ENCODE data around the gene ASXL3. TPM values are rescaled to one million over a fixed set of nuclear protein-coding genes. Genes with fewer than 3 reads are reported as not detected.

ASXL3 gene
- total and polyA plus RNA-seq, 4 donors: 0.19 to 1.3 (median 0.39) TPM

- Histone ChIP-seq H3K9me3 (ENCODE audit: control insufficient read depth in 4 of 4, low read length in 3 of 4) (no peaks in the 10 kb centered on the region), H3K4me1 (ENCODE audit: control insufficient read depth in 4 of 4, insufficient read depth in 4 of 4, low read length in 3 of 4) (no peaks in the 10 kb centered on the region), H3K27me3 (ENCODE audit: control insufficient read depth in 4 of 4, insufficient read depth in 4 of 4, low read length in 3 of 4) (no peaks in the 10 kb centered on the region), H3K36me3 (ENCODE audit: control insufficient read depth in 4 of 4, insufficient read depth in 3 of 4, low read depth in 1 of 4, low read length in 3 of 4) (no peaks in the 10 kb centered on the region), H3K9ac (ENCODE audit: low read depth in 1 of 2, low read length in 2 of 2) (no peak overlapping the region), H3K4me3 (ENCODE audit: low read depth in 1 of 3, low read length in 3 of 3) (no peak overlapping the region), H3K27ac (ENCODE audit: low read depth in 1 of 2, low read length in 2 of 2) (no peak overlapping the region)
- no peak for DNase-seq (ENCODE audit: low spot score)
- TF ChIP-seq, protein P1, sequence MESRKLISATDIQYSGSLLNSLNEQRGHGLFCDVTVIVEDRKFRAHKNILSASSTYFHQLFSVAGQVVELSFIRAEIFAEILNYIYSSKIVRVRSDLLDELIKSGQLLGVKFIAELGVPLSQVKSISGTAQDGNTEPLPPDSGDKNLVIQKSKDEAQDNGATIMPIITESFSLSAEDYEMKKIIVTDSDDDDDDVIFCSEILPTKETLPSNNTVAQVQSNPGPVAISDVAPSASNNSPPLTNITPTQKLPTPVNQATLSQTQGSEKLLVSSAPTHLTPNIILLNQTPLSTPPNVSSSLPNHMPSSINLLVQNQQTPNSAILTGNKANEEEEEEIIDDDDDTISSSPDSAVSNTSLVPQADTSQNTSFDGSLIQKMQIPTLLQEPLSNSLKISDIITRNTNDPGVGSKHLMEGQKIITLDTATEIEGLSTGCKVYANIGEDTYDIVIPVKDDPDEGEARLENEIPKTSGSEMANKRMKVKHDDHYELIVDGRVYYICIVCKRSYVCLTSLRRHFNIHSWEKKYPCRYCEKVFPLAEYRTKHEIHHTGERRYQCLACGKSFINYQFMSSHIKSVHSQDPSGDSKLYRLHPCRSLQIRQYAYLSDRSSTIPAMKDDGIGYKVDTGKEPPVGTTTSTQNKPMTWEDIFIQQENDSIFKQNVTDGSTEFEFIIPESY (IDR thresholded peaks at IDR 0.05): no peak
- TF ChIP-seq HNF4G (IDR thresholded peaks at IDR 0.05): no peak
- no peak for TF ChIP-seq RXRA (IDR thresholded peaks at IDR 0.05)
- 59% methylated on average over 6 of the region's 6 CpGs for WGBS
These were observed 178.0 kb downstream of the ASXL3 start for GRCh38 chr18:33755931-33756560.

GRCh38 chr18:33757037-33757436, 179.0 kb downstream of the ASXL3 start:
- Histone ChIP-seq H3K27me3 (ENCODE audit: control insufficient read depth in 4 of 4, insufficient read depth in 4 of 4, low read length in 3 of 4) (no peaks in the 10 kb centered on the region), H3K4me1 (ENCODE audit: control insufficient read depth in 4 of 4, insufficient read depth in 4 of 4, low read length in 3 of 4) (no peaks in the 10 kb centered on the region), H3K36me3 (ENCODE audit: control insufficient read depth in 4 of 4, insufficient read depth in 3 of 4, low read depth in 1 of 4, low read length in 3 of 4) (no peaks in the 10 kb centered on the region), H3K9ac (ENCODE audit: low read depth in 1 of 2, low read length in 2 of 2) (no peak overlapping the region), H3K27ac (ENCODE audit: low read depth in 1 of 2, low read length in 2 of 2) (no peak overlapping the region), H3K4me3 (ENCODE audit: low read depth in 1 of 3, low read length in 3 of 3) (no peak overlapping the region), H3K9me3 (ENCODE audit: control insufficient read depth in 4 of 4, low read length in 3 of 4) (no peaks in the 10 kb centered on the region)
- 95% methylated on average over 1 of the region's 1 CpG for WGBS
- DNase-seq (ENCODE audit: low spot score): no peak
- no peak for TF ChIP-seq RXRA (IDR thresholded peaks at IDR 0.05)
- TF ChIP-seq FOXA2 (IDR thresholded peaks at IDR 0.05): no peak
- no peak for TF ChIP-seq RAD21 (IDR thresholded peaks at IDR 0.05)
- no peak for TF ChIP-seq FOXA1 (IDR thresholded peaks at IDR 0.05)
- TF ChIP-seq, protein P1 (IDR thresholded peaks at IDR 0.05): no peak
- TF ChIP-seq NR2F2 (IDR thresholded peaks at IDR 0.05): no peak
- TF ChIP-seq EGR1 (IDR thresholded peaks at IDR 0.05; ENCODE audit: low read depth in 2 of 2): no peak
- TF ChIP-seq GABPA (IDR thresholded peaks at IDR 0.05 in 1 of 2, conservative IDR thresholded peaks at IDR 0.05 in 1 of 2): no peak
- TF ChIP-seq HNF4G (IDR thresholded peaks at IDR 0.05): no peak
- TF ChIP-seq, protein P2, sequence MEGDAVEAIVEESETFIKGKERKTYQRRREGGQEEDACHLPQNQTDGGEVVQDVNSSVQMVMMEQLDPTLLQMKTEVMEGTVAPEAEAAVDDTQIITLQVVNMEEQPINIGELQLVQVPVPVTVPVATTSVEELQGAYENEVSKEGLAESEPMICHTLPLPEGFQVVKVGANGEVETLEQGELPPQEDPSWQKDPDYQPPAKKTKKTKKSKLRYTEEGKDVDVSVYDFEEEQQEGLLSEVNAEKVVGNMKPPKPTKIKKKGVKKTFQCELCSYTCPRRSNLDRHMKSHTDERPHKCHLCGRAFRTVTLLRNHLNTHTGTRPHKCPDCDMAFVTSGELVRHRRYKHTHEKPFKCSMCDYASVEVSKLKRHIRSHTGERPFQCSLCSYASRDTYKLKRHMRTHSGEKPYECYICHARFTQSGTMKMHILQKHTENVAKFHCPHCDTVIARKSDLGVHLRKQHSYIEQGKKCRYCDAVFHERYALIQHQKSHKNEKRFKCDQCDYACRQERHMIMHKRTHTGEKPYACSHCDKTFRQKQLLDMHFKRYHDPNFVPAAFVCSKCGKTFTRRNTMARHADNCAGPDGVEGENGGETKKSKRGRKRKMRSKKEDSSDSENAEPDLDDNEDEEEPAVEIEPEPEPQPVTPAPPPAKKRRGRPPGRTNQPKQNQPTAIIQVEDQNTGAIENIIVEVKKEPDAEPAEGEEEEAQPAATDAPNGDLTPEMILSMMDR (IDR thresholded peaks at IDR 0.05; ENCODE audit: low read depth, low read length, missing input control): no peak
- TF ChIP-seq SP1 (IDR thresholded peaks at IDR 0.05): no peak
- no peak for TF ChIP-seq JUND (IDR thresholded peaks at IDR 0.05)
- no peak for TF ChIP-seq TAF1 (conservative IDR thresholded peaks at IDR 0.05)

Data from liver (tissue), 9 donors.